Endothelial cell of umbilical vein (primary cell): Measurements from ENCODE around the gene ADGRD1.

Experiments
- EZH2 ChIP-seq: IDR thresholded peaks from 2 replicates; pipeline ENCODE4 v1.6.1; 2012; ENCODE audit warnings: borderline replicate concordance, low read depth, mild to moderate bottlenecking, moderate library complexity, low read length, inconsistent platforms; ENCODE audit not compliant: severe bottlenecking
- POLR2A ChIP-seq: IDR thresholded peaks from 2 replicates; pipeline ENCODE4 v1.6.1; 2012; ENCODE audit warnings: low read depth, mild to moderate bottlenecking, control low read depth, low read length
- POLR2AphosphoS5 ChIP-seq: IDR thresholded peaks from 2 replicates; pipeline ENCODE4 v1.6.1; 2012; ENCODE audit warnings: low read depth, mild to moderate bottlenecking, control low read depth, low read length, moderate library complexity; ENCODE audit not compliant: insufficient read depth
- TF ChIP-seq, protein P1 (sequence below), 2 donors: IDR thresholded peaks; 1 replicate in 1 of 2; 2 replicates in 1 of 2; pipeline ENCODE4 v1.5.1; 2011; ENCODE audit warnings: low read length in 2 of 2, mild to moderate bottlenecking in 2 of 2, moderate library complexity in 2 of 2, control low read depth in 1 of 2, inconsistent platforms in 1 of 2, low read depth in 1 of 2; ENCODE audit not compliant: insufficient read depth in 1 of 2; ENCODE audit errors: extremely low read depth in 1 of 2
- TF ChIP-seq, protein P2 (sequence below): IDR thresholded peaks from 2 replicates; pipeline ENCODE4 v1.6.1; 2011; ENCODE audit not compliant: insufficient read depth, insufficient read length

DNA sequence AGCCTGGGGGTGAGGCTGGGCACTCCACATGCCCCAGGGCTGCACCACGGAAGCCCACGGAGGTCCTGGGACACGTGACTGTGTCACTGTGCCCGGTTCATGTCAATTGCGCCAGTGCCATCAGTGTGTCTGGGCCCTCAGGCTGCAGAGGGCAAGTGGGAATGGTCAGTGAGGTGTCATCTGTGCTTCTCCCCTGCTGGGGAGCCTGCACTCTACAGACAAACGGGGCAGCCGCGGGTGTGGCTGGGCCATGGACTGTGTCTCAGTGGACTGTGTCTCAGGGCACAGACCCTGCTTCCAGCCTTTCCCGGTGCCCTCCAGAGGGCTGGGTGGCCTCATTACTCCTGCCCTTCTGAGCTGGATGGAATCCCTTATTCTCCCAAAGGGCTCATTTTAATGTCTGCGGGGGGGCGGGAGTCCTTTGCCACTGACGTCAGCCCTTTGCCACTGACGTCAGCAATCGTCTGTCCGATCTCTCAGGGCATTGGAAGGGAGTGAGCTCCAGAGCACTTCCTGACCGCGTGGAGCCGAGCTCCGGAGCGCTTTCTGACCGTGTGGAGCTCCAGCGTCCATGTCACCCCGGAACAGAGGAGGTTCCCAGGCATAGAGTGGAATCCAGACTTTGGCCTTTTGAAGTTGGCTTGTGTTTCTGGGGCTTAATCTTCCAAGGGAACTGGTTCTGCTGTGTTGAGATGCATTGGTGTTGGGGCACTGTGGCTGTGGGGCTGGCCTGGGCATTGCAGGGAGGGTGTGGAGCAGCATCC, 72.4 kb downstream of the ADGRD1 start:
- TF ChIP-seq, protein P1, sequence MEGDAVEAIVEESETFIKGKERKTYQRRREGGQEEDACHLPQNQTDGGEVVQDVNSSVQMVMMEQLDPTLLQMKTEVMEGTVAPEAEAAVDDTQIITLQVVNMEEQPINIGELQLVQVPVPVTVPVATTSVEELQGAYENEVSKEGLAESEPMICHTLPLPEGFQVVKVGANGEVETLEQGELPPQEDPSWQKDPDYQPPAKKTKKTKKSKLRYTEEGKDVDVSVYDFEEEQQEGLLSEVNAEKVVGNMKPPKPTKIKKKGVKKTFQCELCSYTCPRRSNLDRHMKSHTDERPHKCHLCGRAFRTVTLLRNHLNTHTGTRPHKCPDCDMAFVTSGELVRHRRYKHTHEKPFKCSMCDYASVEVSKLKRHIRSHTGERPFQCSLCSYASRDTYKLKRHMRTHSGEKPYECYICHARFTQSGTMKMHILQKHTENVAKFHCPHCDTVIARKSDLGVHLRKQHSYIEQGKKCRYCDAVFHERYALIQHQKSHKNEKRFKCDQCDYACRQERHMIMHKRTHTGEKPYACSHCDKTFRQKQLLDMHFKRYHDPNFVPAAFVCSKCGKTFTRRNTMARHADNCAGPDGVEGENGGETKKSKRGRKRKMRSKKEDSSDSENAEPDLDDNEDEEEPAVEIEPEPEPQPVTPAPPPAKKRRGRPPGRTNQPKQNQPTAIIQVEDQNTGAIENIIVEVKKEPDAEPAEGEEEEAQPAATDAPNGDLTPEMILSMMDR (IDR thresholded peaks at IDR 0.05; ENCODE audit: extremely low read depth in 1 of 2, insufficient read depth in 1 of 2, low read depth in 1 of 2, low read length in 2 of 2) = no peak
- TF ChIP-seq EZH2 (no peak), POLR2A (no peak), POLR2AphosphoS5 (no peak)
- TF ChIP-seq, protein P2, sequence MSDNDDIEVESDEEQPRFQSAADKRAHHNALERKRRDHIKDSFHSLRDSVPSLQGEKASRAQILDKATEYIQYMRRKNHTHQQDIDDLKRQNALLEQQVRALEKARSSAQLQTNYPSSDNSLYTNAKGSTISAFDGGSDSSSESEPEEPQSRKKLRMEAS = no peak
